ENCODE data around the gene RNU1-4. TPM values are rescaled to one million over a fixed set of nuclear protein-coding genes. Genes with fewer than 3 reads are reported as not detected.
"Not testable (repeated sequence)": the region's sequence is repeated elsewhere in the genome, so short reads cannot be mapped to it uniquely, and the experiment has no call there.

RNU1-4 gene
- total and polyA plus RNA-seq, 4 experiments from 2014 or later: 3,010 to 3,866 TPM; not detected in 2

- H3K27ac ChIP-seq (ENCODE audit: low read depth, low read length); H3K27me3 ChIP-seq (ENCODE audit: insufficient read depth, low read length); H3K4me1 Mint-ChIP-seq; H3K9me3 ChIP-seq (ENCODE audit: control insufficient read depth in 1 of 2, low read length in 2 of 2); DNase-seq; H3K36me3 ChIP-seq (ENCODE audit: insufficient read depth, low read length); H3K27ac Mint-ChIP-seq; H3K4me3 Mint-ChIP-seq; H3K9me3 Mint-ChIP-seq; H3K27me3 Mint-ChIP-seq; H3K4me3 ChIP-seq (ENCODE audit: low read length in 2 of 2); POLR2A ChIA-PET (ENCODE audit: partially characterized antibody); H3K4me1 ChIP-seq (ENCODE audit: insufficient read depth, low read length); intact Hi-C loops (cut with micrococcal nuclease); H3K36me3 Mint-ChIP-seq; CTCF ChIA-PET (ENCODE audit: partially characterized antibody): not testable (repeated sequence)
Observed at GRCh38 chr1:16748710-16749109, 8.4 kb downstream of the RNU1-4 start.

DNA sequence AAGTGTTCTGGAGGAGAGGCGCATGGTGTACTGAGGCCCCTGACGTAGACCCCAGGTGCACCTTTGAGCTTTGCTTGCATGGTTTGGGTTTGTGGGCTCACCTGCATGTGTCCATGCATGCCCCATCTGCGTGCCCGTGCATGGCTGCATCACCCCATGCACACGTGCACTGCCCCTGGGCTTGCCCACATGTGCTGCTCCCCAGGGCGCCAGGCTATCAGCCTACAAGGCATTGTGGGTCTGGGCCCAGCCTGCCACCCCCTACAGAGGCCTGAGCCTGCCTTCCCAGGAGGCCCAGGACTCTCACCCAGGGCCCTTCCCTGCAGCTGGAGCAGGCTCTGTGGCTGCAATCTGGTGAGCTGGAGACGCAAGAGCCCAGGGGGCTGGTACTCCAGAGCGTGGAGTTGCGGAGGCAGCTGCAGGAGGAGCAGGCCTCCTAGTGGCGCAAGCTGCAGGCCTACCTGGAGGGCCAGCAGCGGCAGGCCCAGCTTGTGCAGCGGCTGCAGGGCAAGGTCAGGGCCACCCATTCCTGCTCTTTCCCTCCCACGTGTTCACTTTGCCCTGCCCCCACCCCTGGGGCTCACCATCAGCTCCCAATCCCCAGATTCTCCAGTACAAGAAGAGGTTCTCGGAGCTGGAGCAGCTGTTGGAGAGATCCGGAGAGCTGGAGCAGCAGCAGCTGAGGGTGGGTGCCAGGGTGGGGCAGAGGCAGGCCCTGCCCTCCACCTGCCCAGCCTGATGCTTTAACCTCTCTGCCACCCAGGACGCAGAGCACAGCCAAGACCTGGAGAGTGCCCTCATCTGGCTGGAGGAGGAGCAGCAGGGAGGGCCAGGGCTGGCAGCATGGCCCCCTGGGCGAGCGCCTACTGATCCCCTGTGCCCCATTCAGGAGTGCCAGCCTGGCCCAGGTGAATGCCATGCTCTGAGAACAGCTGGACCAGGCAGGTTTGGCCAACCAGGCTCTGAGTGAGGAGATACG lies 9.9 kb downstream of the RNU1-4 start:
- H3K4me1 Mint-ChIP-seq; H3K4me3 Mint-ChIP-seq; H3K9me3 ChIP-seq (ENCODE audit: control insufficient read depth in 1 of 2, low read length in 2 of 2); H3K27ac Mint-ChIP-seq; H3K36me3 ChIP-seq (ENCODE audit: insufficient read depth, low read length); CTCF ChIA-PET (ENCODE audit: partially characterized antibody); H3K4me1 ChIP-seq (ENCODE audit: insufficient read depth, low read length); H3K27me3 Mint-ChIP-seq; H3K9me3 Mint-ChIP-seq; DNase-seq; POLR2A ChIA-PET (ENCODE audit: partially characterized antibody); H3K36me3 Mint-ChIP-seq; H3K4me3 ChIP-seq (ENCODE audit: low read length in 2 of 2); H3K27me3 ChIP-seq (ENCODE audit: insufficient read depth, low read length); H3K27ac ChIP-seq (ENCODE audit: low read depth, low read length); intact Hi-C loops (cut with micrococcal nuclease): not testable (repeated sequence)

GRCh38 chr1:16752770-16753169 lies 12.5 kb downstream of the RNU1-4 start:
- H3K4me3 ChIP-seq (ENCODE audit: low read length in 2 of 2); intact Hi-C loops (cut with micrococcal nuclease); H3K4me1 ChIP-seq (ENCODE audit: insufficient read depth, low read length); H3K9me3 ChIP-seq (ENCODE audit: control insufficient read depth in 1 of 2, low read length in 2 of 2); POLR2A ChIA-PET (ENCODE audit: partially characterized antibody); H3K9me3 Mint-ChIP-seq; H3K36me3 Mint-ChIP-seq; CTCF ChIA-PET (ENCODE audit: partially characterized antibody); H3K4me3 Mint-ChIP-seq; H3K27me3 ChIP-seq (ENCODE audit: insufficient read depth, low read length); H3K27me3 Mint-ChIP-seq; DNase-seq; H3K27ac Mint-ChIP-seq; H3K27ac ChIP-seq (ENCODE audit: low read depth, low read length); H3K36me3 ChIP-seq (ENCODE audit: insufficient read depth, low read length); H3K4me1 Mint-ChIP-seq: not testable (repeated sequence)

DNA sequence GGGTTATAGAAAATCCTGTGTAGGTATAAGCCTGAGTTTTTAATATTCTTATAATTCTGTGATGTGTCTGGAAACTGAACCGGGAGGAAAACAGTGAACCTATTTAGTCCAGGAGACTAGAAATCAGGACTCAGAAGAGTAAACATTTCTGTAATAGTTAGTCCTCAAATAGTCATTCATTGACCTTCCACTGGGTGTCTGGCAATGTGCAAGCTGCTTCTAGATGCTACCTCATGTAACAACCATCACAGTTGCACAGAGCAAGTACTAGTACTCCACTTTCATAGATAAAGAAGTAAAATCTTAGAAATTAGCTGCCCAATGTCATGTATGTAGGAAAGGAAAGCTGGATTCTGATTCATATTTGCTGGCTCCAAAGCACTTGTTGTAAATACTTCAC lies 15.1 kb downstream of the RNU1-4 start:
- H3K27me3 ChIP-seq (ENCODE audit: insufficient read depth, low read length); H3K4me3 Mint-ChIP-seq; H3K36me3 Mint-ChIP-seq; intact Hi-C loops (cut with micrococcal nuclease); DNase-seq; H3K36me3 ChIP-seq (ENCODE audit: insufficient read depth, low read length); H3K9me3 ChIP-seq (ENCODE audit: control insufficient read depth in 1 of 2, low read length in 2 of 2); H3K27ac ChIP-seq (ENCODE audit: low read depth, low read length); H3K4me3 ChIP-seq (ENCODE audit: low read length in 2 of 2); H3K27ac Mint-ChIP-seq; H3K4me1 Mint-ChIP-seq; H3K9me3 Mint-ChIP-seq; H3K4me1 ChIP-seq (ENCODE audit: insufficient read depth, low read length); H3K27me3 Mint-ChIP-seq: not testable (repeated sequence)
- ChIA-PET POLR2A (ENCODE audit: partially characterized antibody) (interaction anchor here (1.1 kb wide), 1 partner anchor 111 kb away, joined by 3 read pairs; no protein-coding TSS in a partner anchor), CTCF (ENCODE audit: partially characterized antibody) (interaction anchor here (0.6 kb wide), 1 partner anchor 250 kb away, joined by 3 read pairs; no protein-coding TSS in a partner anchor)

GRCh38 chr1:16755932-16756331 lies 15.6 kb downstream of the RNU1-4 start:
- H3K36me3 ChIP-seq (ENCODE audit: insufficient read depth, low read length); H3K9me3 Mint-ChIP-seq; H3K4me1 Mint-ChIP-seq; H3K4me3 ChIP-seq (ENCODE audit: low read length in 2 of 2); H3K27ac ChIP-seq (ENCODE audit: low read depth, low read length); intact Hi-C loops (cut with micrococcal nuclease); H3K4me1 ChIP-seq (ENCODE audit: insufficient read depth, low read length); CTCF ChIA-PET (ENCODE audit: partially characterized antibody); H3K27ac Mint-ChIP-seq; DNase-seq; H3K9me3 ChIP-seq (ENCODE audit: control insufficient read depth in 1 of 2, low read length in 2 of 2); H3K4me3 Mint-ChIP-seq; H3K36me3 Mint-ChIP-seq; H3K27me3 ChIP-seq (ENCODE audit: insufficient read depth, low read length); H3K27me3 Mint-ChIP-seq: not testable (repeated sequence)
- POLR2A ChIA-PET (ENCODE audit: partially characterized antibody): interaction anchor here (1.1 kb wide), 1 partner anchor 112 kb away, joined by 3 read pairs; no protein-coding TSS in a partner anchor

DNA sequence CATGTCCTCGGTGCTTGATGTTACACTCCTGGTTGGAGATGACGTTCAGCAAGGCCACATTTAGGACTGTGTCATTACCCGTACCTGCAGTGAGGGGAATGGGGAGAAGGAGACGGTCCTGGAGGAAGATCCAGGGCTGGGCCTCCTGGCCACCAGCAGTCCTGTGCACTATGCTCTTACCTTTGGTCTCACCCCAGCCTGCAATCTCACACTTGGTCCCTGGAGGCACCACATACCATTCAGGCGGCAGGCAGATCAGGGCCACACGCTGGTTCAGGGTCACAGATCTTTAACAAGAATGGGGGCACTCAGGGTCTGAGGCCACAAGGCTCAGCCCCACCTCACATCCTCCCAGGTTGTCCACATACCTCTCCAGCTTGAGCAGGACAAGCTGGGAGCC lies 17.3 kb downstream of the RNU1-4 start:
- not testable (repeated sequence) for H3K36me3 ChIP-seq (ENCODE audit: insufficient read depth, low read length)

GRCh38 chr1:16758060-16758459 lies 17.7 kb downstream of the RNU1-4 start:
- CTCF ChIA-PET (ENCODE audit: partially characterized antibody); H3K4me1 ChIP-seq (ENCODE audit: insufficient read depth, low read length); H3K9me3 ChIP-seq (ENCODE audit: control insufficient read depth in 1 of 2, low read length in 2 of 2); H3K27me3 Mint-ChIP-seq; H3K27me3 ChIP-seq (ENCODE audit: insufficient read depth, low read length); H3K27ac ChIP-seq (ENCODE audit: low read depth, low read length); DNase-seq; POLR2A ChIA-PET (ENCODE audit: partially characterized antibody); H3K4me3 ChIP-seq (ENCODE audit: low read length in 2 of 2); H3K9me3 Mint-ChIP-seq; intact Hi-C loops (cut with micrococcal nuclease); H3K4me3 Mint-ChIP-seq; H3K36me3 ChIP-seq (ENCODE audit: insufficient read depth, low read length); H3K36me3 Mint-ChIP-seq; H3K27ac Mint-ChIP-seq; H3K4me1 Mint-ChIP-seq: not testable (repeated sequence)

More for the DNA sequence above, 17.3 kb downstream of the RNU1-4 start:
- H3K27me3 Mint-ChIP-seq; H3K4me3 ChIP-seq (ENCODE audit: low read length in 2 of 2); H3K27ac Mint-ChIP-seq; H3K9me3 Mint-ChIP-seq; DNase-seq; H3K27ac ChIP-seq (ENCODE audit: low read depth, low read length); H3K4me1 Mint-ChIP-seq; intact Hi-C loops (cut with micrococcal nuclease); POLR2A ChIA-PET (ENCODE audit: partially characterized antibody); H3K9me3 ChIP-seq (ENCODE audit: control insufficient read depth in 1 of 2, low read length in 2 of 2); H3K4me3 Mint-ChIP-seq; H3K27me3 ChIP-seq (ENCODE audit: insufficient read depth, low read length); CTCF ChIA-PET (ENCODE audit: partially characterized antibody); H3K36me3 Mint-ChIP-seq; H3K4me1 ChIP-seq (ENCODE audit: insufficient read depth, low read length): not testable (repeated sequence)
